ENCODE results near the gene HOOK2. TPM values are rescaled to one million over a fixed set of nuclear protein-coding genes. Genes with fewer than 3 reads are reported as not detected.

HOOK2 gene
- total and polyA plus RNA-seq, 2 donors (not counting 1 experiment from before 2014, with no cell fraction given), result 6.6 to 26.6 TPM

DNA sequence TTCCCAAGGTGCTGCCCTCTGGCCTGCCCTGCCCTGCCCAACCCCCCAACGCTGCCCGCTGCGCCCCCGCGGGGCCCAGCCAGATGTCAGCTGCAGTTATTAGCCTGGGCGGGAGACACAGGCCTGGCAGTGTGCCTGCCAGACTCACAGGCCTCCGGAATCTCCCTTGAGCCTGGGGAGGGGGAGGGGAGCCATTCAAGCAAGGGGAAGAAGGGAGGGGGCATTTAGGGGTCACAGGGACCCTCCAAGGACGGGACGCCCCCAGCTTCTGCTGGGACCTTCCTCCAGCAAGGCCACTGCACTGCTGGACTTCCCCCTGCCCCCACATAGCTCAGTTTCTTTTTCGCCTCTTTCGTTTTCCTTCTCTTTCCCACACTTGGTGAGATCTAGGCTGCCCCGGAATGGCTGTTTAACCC, 13.3 kb upstream of the HOOK2 start:
- DNase-seq (ENCODE audit: low read depth in 2 of 2), result peak in 1 of 2 donors; percentile 63
- H4K20me1 ChIP-seq (ENCODE audit: control insufficient read depth, extremely low read depth, insufficient read depth, low read length), result no peaks in the 10 kb centered on the region
- TF ChIP-seq, protein P1, sequence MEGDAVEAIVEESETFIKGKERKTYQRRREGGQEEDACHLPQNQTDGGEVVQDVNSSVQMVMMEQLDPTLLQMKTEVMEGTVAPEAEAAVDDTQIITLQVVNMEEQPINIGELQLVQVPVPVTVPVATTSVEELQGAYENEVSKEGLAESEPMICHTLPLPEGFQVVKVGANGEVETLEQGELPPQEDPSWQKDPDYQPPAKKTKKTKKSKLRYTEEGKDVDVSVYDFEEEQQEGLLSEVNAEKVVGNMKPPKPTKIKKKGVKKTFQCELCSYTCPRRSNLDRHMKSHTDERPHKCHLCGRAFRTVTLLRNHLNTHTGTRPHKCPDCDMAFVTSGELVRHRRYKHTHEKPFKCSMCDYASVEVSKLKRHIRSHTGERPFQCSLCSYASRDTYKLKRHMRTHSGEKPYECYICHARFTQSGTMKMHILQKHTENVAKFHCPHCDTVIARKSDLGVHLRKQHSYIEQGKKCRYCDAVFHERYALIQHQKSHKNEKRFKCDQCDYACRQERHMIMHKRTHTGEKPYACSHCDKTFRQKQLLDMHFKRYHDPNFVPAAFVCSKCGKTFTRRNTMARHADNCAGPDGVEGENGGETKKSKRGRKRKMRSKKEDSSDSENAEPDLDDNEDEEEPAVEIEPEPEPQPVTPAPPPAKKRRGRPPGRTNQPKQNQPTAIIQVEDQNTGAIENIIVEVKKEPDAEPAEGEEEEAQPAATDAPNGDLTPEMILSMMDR (conservative IDR thresholded peaks at IDR 0.05 in 1 of 2, IDR thresholded peaks at IDR 0.05 in 1 of 2; ENCODE audit: low read depth in 1 of 2, low read length in 2 of 2), result no peak
- no peak for TF ChIP-seq EZH2 (IDR thresholded peaks at IDR 0.05; ENCODE audit: low read length, missing control alignments)
- peak overlapping the region; percentile 75 for H3K9ac ChIP-seq (ENCODE audit: insufficient read depth, low read length)
- H3K4me3 ChIP-seq (replicated peaks in 1 of 4; ENCODE audit: control extremely low read depth in 1 of 4, insufficient read depth in 1 of 4, low read depth in 3 of 4, low read length in 4 of 4), result peak overlapping the region; percentile 17 to 96 (median 33)
- H3K9me3 ChIP-seq (ENCODE audit: control insufficient read depth, insufficient read depth, low read depth, low read length), result no peaks in the 10 kb centered on the region
- H3K36me3 ChIP-seq (ENCODE audit: control insufficient read depth, insufficient read depth, low read length), result peaks cover 2% of the 10 kb centered on the region
- H3K27ac ChIP-seq (ENCODE audit: insufficient read depth, low read length), result peak overlapping the region; percentile 97
- H3K79me2 ChIP-seq (ENCODE audit: control insufficient read depth, insufficient read depth, low read length), result peaks cover 20% of the 10 kb centered on the region
- H3K27me3 ChIP-seq (ENCODE audit: control insufficient read depth, insufficient read depth, low read length), result no peaks in the 10 kb centered on the region
- H3K4me2 ChIP-seq (ENCODE audit: extremely low read depth, insufficient read depth, low read length), result peak overlapping the region; percentile 76
- H2AFZ ChIP-seq (ENCODE audit: low read length), result no peak overlapping the region
- peaks cover 30% of the 10 kb centered on the region for H3K4me1 ChIP-seq (ENCODE audit: control insufficient read depth, extremely low read depth, insufficient read depth, low read length)

DNA sequence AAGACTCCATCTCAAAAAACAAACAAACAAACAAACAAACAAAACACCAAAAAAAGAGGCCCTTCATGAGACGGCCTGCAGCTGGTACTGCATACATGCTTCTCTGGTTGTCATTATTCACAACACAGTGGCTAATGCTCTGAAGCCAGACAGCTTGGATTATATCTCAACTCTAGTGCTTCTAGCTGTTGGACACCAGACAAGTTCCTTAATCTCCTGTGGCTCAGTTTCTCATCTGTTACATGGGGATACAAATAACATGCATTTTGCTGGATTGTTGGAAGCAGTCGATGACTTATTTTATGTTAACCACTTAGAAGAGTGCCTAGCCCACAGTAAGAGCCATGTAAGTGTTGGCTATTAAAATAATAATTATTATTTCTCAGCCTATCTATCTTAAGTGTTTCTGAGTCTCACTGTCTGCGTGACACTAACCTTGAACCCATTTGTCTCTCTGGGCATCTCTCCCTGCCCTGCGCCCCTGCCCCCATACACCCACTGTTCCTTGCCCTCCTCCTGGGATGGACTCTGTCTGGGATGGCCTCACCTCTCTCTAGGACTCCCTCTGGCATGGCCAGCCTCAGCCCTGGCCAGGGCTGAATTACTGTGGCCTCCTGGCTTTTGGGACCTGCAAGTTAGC, 12.8 kb upstream of the HOOK2 start:
- no peak overlapping the region for H2AFZ ChIP-seq (ENCODE audit: low read length)
- TF ChIP-seq EZH2 (IDR thresholded peaks at IDR 0.05; ENCODE audit: low read length, missing control alignments), result no peak
- TF ChIP-seq, protein P1 (conservative IDR thresholded peaks at IDR 0.05 in 1 of 2, IDR thresholded peaks at IDR 0.05 in 1 of 2; ENCODE audit: low read depth in 1 of 2, low read length in 2 of 2), result no peak
- no peaks in the 10 kb centered on the region for H3K9me3 ChIP-seq (ENCODE audit: control insufficient read depth, insufficient read depth, low read depth, low read length)
- no peaks in the 10 kb centered on the region for H3K27me3 ChIP-seq (ENCODE audit: control insufficient read depth, insufficient read depth, low read length)
- H3K4me2 ChIP-seq (ENCODE audit: extremely low read depth, insufficient read depth, low read length), result peak overlapping the region; percentile 72
- H4K20me1 ChIP-seq (ENCODE audit: control insufficient read depth, extremely low read depth, insufficient read depth, low read length), result no peaks in the 10 kb centered on the region
- H3K79me2 ChIP-seq (ENCODE audit: control insufficient read depth, insufficient read depth, low read length), result peaks cover 18% of the 10 kb centered on the region
- H3K4me3 ChIP-seq (replicated peaks in 1 of 4; ENCODE audit: control extremely low read depth in 1 of 4, insufficient read depth in 1 of 4, low read depth in 3 of 4, low read length in 4 of 4), result peak overlapping the region in 1 of 4 experiments; percentile 96
- peaks cover 35% of the 10 kb centered on the region for H3K4me1 ChIP-seq (ENCODE audit: control insufficient read depth, extremely low read depth, insufficient read depth, low read length)
- DNase-seq (ENCODE audit: low read depth in 2 of 2), result no peak
- H3K9ac ChIP-seq (ENCODE audit: insufficient read depth, low read length), result peak overlapping the region; percentile 75
- H3K36me3 ChIP-seq (ENCODE audit: control insufficient read depth, insufficient read depth, low read length), result peaks cover 2% of the 10 kb centered on the region
- H3K27ac ChIP-seq (ENCODE audit: insufficient read depth, low read length), result peak overlapping the region; percentile 97

DNA sequence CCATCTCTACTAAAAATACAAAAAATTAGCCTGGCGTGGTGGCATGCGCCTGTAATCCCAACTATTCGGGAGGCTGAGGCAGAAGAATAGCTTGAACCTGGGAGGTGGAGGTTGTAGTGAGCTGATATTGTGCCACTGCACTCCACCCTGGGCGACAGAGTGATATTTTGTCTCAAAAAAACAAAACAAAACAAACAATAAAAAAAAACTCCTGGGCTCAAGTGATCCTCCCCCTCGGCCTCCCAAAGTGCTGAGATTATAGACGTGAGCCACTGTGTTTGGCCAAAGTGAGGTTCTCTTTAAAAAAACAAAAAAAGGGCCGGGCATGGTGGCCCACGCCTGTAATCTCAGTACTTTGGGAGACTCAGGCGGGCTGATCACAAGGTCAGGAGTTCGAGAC, 12.1 kb upstream of the HOOK2 start:
- Histone ChIP-seq H3K27me3 (ENCODE audit: control insufficient read depth, insufficient read depth, low read length) (no peaks in the 10 kb centered on the region), H3K4me1 (ENCODE audit: control insufficient read depth, extremely low read depth, insufficient read depth, low read length) (peaks cover 37% of the 10 kb centered on the region), H3K27ac (ENCODE audit: insufficient read depth, low read length) (no peak overlapping the region), H2AFZ (ENCODE audit: low read length) (no peak overlapping the region), H3K79me2 (ENCODE audit: control insufficient read depth, insufficient read depth, low read length) (peaks cover 11% of the 10 kb centered on the region), H3K9ac (ENCODE audit: insufficient read depth, low read length) (no peak overlapping the region), H3K36me3 (ENCODE audit: control insufficient read depth, insufficient read depth, low read length) (no peaks in the 10 kb centered on the region), H3K4me3 (replicated peaks in 1 of 4; ENCODE audit: control extremely low read depth in 1 of 4, insufficient read depth in 1 of 4, low read depth in 3 of 4, low read length in 4 of 4) (no peak overlapping the region), H4K20me1 (ENCODE audit: control insufficient read depth, extremely low read depth, insufficient read depth, low read length) (no peaks in the 10 kb centered on the region), H3K4me2 (ENCODE audit: extremely low read depth, insufficient read depth, low read length) (no peak overlapping the region), H3K9me3 (ENCODE audit: control insufficient read depth, insufficient read depth, low read depth, low read length) (no peaks in the 10 kb centered on the region)
- DNase-seq (ENCODE audit: low read depth in 2 of 2), result no peak
- TF ChIP-seq, protein P1 (conservative IDR thresholded peaks at IDR 0.05 in 1 of 2, IDR thresholded peaks at IDR 0.05 in 1 of 2; ENCODE audit: low read depth in 1 of 2, low read length in 2 of 2), result no peak
- no peak for TF ChIP-seq EZH2 (IDR thresholded peaks at IDR 0.05; ENCODE audit: low read length, missing control alignments)

Data from fibroblast of lung (primary cell).